ENCODE measurements around the gene VGF.
"Not testable (repeated sequence)": the region's sequence is repeated elsewhere in the genome, so short reads cannot be mapped to it uniquely, and the experiment has no call there.

Gene VGF

GRCh38 chr7:101199522-101199921 lies 34.2 kb upstream of the VGF start:
- H3K4me3 Mint-ChIP-seq, H3K27ac Mint-ChIP-seq, H3K9me3 Mint-ChIP-seq, H3K36me3 Mint-ChIP-seq, ATAC-seq: not testable (repeated sequence)
- peaks cover 56% of the 10 kb centered on the region for H3K27me3 Mint-ChIP-seq
- H3K4me1 Mint-ChIP-seq = peaks cover 26% of the 10 kb centered on the region

GRCh38 chr7:101198476-101198875 lies 33.1 kb upstream of the VGF start:
- ATAC-seq = no peak
- Mint-ChIP-seq H3K27me3 (peaks cover 56% of the 10 kb centered on the region), H3K4me1 (peaks cover 19% of the 10 kb centered on the region), H3K9me3 (no peaks in the 10 kb centered on the region), H3K4me3 (no peak overlapping the region), H3K36me3 (no peaks in the 10 kb centered on the region), H3K27ac (no peak overlapping the region)

GRCh38 chr7:101197991-101198390 lies 32.6 kb upstream of the VGF start:
- H3K36me3 Mint-ChIP-seq = no peaks in the 10 kb centered on the region

GRCh38 chr7:101195884-101196283 lies 30.5 kb upstream of the VGF start:
- no peaks in the 10 kb centered on the region for H3K36me3 Mint-ChIP-seq
- no peak overlapping the region for H3K27ac Mint-ChIP-seq
- ATAC-seq = no peak
- no peaks in the 10 kb centered on the region for H3K9me3 Mint-ChIP-seq
- peaks cover 35% of the 10 kb centered on the region for H3K27me3 Mint-ChIP-seq
- H3K4me3 Mint-ChIP-seq = no peak overlapping the region
- H3K4me1 Mint-ChIP-seq = peaks cover 9% of the 10 kb centered on the region

More at GRCh38 chr7:101197991-101198390, 32.6 kb upstream of the VGF start:
- H3K27me3 Mint-ChIP-seq = peaks cover 56% of the 10 kb centered on the region
- no peak for ATAC-seq
- H3K9me3 Mint-ChIP-seq = no peaks in the 10 kb centered on the region
- no peak overlapping the region for H3K27ac Mint-ChIP-seq
- no peak overlapping the region for H3K4me3 Mint-ChIP-seq
- H3K4me1 Mint-ChIP-seq = peaks cover 17% of the 10 kb centered on the region

- Mint-ChIP-seq H3K4me1 (peaks cover 5% of the 10 kb centered on the region), H3K9me3 (no peaks in the 10 kb centered on the region), H3K27ac (no peak overlapping the region), H3K4me3 (no peak overlapping the region), H3K36me3 (no peaks in the 10 kb centered on the region), H3K27me3 (peaks cover 12% of the 10 kb centered on the region)
- ATAC-seq = no peak
Measured at GRCh38 chr7:101189109-101189508, 23.7 kb upstream of the VGF start.

GRCh38 chr7:101186844-101187428 lies 21.6 kb upstream of the VGF start:
- no peaks in the 10 kb centered on the region for H3K9me3 Mint-ChIP-seq
- H3K36me3 Mint-ChIP-seq = no peaks in the 10 kb centered on the region
- no peak overlapping the region for H3K4me3 Mint-ChIP-seq
- H3K4me1 Mint-ChIP-seq = no peaks in the 10 kb centered on the region
- H3K27me3 Mint-ChIP-seq = peaks cover 24% of the 10 kb centered on the region
- ATAC-seq = peak; percentile 53
- no peak overlapping the region for H3K27ac Mint-ChIP-seq

GRCh38 chr7:101186194-101186593 lies 20.8 kb upstream of the VGF start:
- Mint-ChIP-seq H3K36me3 (no peaks in the 10 kb centered on the region), H3K27ac (no peak overlapping the region), H3K27me3 (peaks cover 27% of the 10 kb centered on the region), H3K9me3 (no peaks in the 10 kb centered on the region), H3K4me3 (no peak overlapping the region), H3K4me1 (no peaks in the 10 kb centered on the region)
- ATAC-seq = no peak

- Mint-ChIP-seq H3K4me3 (no peak overlapping the region), H3K27me3 (peaks cover 35% of the 10 kb centered on the region), H3K27ac (no peak overlapping the region), H3K9me3 (no peaks in the 10 kb centered on the region), H3K4me1 (peaks cover 5% of the 10 kb centered on the region), H3K36me3 (no peaks in the 10 kb centered on the region)
- no peak for ATAC-seq
Measured at GRCh38 chr7:101185258-101185839, 20.0 kb upstream of the VGF start.

- peak within 1 kb of the TSS; percentile 73 for H3K4me3 Mint-ChIP-seq
- ATAC-seq = peak; percentile 47
- no peaks in the 10 kb centered on the region for H3K9me3 Mint-ChIP-seq
- H3K27me3 Mint-ChIP-seq = peaks cover 82% of the 10 kb centered on the region
- peak within 1 kb of the TSS; percentile 42 for H3K27ac Mint-ChIP-seq
- peaks cover 23% of the 10 kb centered on the region for H3K4me1 Mint-ChIP-seq
- H3K36me3 Mint-ChIP-seq = no peaks in the 10 kb centered on the region
Measured at GRCh38 chr7:101180130-101180755, 14.9 kb upstream of the VGF start, which contains the start of gene NAT16. TSS of gene NAT16 (minus strand) at chr7:101180293. CDS start at chr7:101174807, 5,486 bp downstream.

- no peak overlapping the region for H3K4me3 Mint-ChIP-seq
Measured at GRCh38 chr7:101179713-101180112, 14.3 kb upstream of the VGF start.

GRCh38 chr7:101179117-101179516 lies 13.7 kb upstream of the VGF start:
- ATAC-seq = peak; percentile 45
- H3K4me3 Mint-ChIP-seq = peak overlapping the region; percentile 73
- H3K27ac Mint-ChIP-seq = peak overlapping the region; percentile 42
- H3K27me3 Mint-ChIP-seq = peaks cover 83% of the 10 kb centered on the region
- peaks cover 1% of the 10 kb centered on the region for H3K9me3 Mint-ChIP-seq
- peaks cover 35% of the 10 kb centered on the region for H3K4me1 Mint-ChIP-seq
- H3K36me3 Mint-ChIP-seq = no peaks in the 10 kb centered on the region

More at GRCh38 chr7:101179713-101180112, 14.3 kb upstream of the VGF start:
- no peaks in the 10 kb centered on the region for H3K9me3 Mint-ChIP-seq
- peaks cover 29% of the 10 kb centered on the region for H3K4me1 Mint-ChIP-seq
- no peak overlapping the region for H3K27ac Mint-ChIP-seq
- no peak for ATAC-seq
- no peaks in the 10 kb centered on the region for H3K36me3 Mint-ChIP-seq
- H3K27me3 Mint-ChIP-seq = peaks cover 82% of the 10 kb centered on the region

GRCh38 chr7:101177644-101178043 lies 12.3 kb upstream of the VGF start:
- H3K27me3 Mint-ChIP-seq = peaks cover 94% of the 10 kb centered on the region
- H3K4me3 Mint-ChIP-seq = no peak overlapping the region
- peaks cover 3% of the 10 kb centered on the region for H3K9me3 Mint-ChIP-seq

GRCh38 chr7:101175664-101176063 lies 10.3 kb upstream of the VGF start:
- H3K27me3 Mint-ChIP-seq = peaks cover 99% of the 10 kb centered on the region
- ATAC-seq = no peak
- no peaks in the 10 kb centered on the region for H3K36me3 Mint-ChIP-seq
- H3K4me1 Mint-ChIP-seq = peaks cover 65% of the 10 kb centered on the region
- peaks cover 3% of the 10 kb centered on the region for H3K9me3 Mint-ChIP-seq
- H3K27ac Mint-ChIP-seq = no peak overlapping the region
- no peak overlapping the region for H3K4me3 Mint-ChIP-seq

More at GRCh38 chr7:101177644-101178043, 12.3 kb upstream of the VGF start:
- no peaks in the 10 kb centered on the region for H3K36me3 Mint-ChIP-seq
- no peak for ATAC-seq
- no peak overlapping the region for H3K27ac Mint-ChIP-seq
- peaks cover 48% of the 10 kb centered on the region for H3K4me1 Mint-ChIP-seq

- Mint-ChIP-seq H3K9me3 (peaks cover 3% of the 10 kb centered on the region), H3K27ac (no peak overlapping the region), H3K4me1 (peaks cover 65% of the 10 kb centered on the region), H3K4me3 (peak overlapping the region; percentile 25), H3K27me3 (peaks cover 99% of the 10 kb centered on the region), H3K36me3 (no peaks in the 10 kb centered on the region)
- ATAC-seq = no peak
Measured at GRCh38 chr7:101174322-101174854, 9.0 kb upstream of the VGF start.

GRCh38 chr7:101173752-101174244 lies 8.4 kb upstream of the VGF start:
- no peak for ATAC-seq
- Mint-ChIP-seq H3K36me3 (no peaks in the 10 kb centered on the region), H3K9me3 (peaks cover 3% of the 10 kb centered on the region), H3K4me1 (peaks cover 65% of the 10 kb centered on the region), H3K27ac (no peak overlapping the region), H3K4me3 (peak overlapping the region; percentile 25), H3K27me3 (peaks cover 99% of the 10 kb centered on the region)
